ENCODE results near the gene ACTG2.
A peak's percentile ranks its signal among the peaks of the same experiment; 100 is the strongest.
"Not testable (repeated sequence)": the region's sequence is repeated elsewhere in the genome, so short reads cannot be mapped to it uniquely, and the experiment has no call there.

ACTG2 gene

GRCh38 chr2:73885406-73885805 is 7.4 kb upstream of the ACTG2 start:
- peaks cover 1% of the 10 kb centered on the region for H3K36me3 Mint-ChIP-seq
- H3K9me3 Mint-ChIP-seq, result no peaks in the 10 kb centered on the region
- H3K4me1 Mint-ChIP-seq, result peaks cover 6% of the 10 kb centered on the region
- CTCF ChIA-PET, result no interaction called here
- no peak overlapping the region for H3K27ac Mint-ChIP-seq
- peaks cover 9% of the 10 kb centered on the region for H3K27me3 Mint-ChIP-seq
- no peak overlapping the region for H3K4me3 Mint-ChIP-seq
- DNase-seq, result no peak

DNA sequence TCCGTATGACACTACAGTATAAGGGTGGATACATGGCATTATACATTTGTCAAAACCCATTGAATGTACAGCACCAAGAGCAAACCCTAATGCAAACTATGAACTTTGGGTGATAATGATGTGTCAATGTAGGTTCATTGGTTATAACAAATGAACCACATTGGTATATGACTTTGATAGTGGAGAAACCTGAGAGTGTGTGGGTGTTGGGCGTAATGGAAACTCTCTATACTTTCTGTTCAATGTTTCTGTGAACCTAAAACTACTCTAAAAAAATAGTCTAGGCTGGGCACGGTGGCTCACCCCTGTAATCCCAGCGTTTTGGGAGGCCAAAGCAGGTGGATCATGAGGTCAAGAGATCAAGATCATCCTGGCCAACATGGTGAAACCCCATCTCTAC is 6.5 kb upstream of the ACTG2 start:
- H3K27me3 Mint-ChIP-seq, result peaks cover 6% of the 10 kb centered on the region
- H3K36me3 Mint-ChIP-seq, result peaks cover 1% of the 10 kb centered on the region
- peaks cover 6% of the 10 kb centered on the region for H3K4me1 Mint-ChIP-seq
- no peak for DNase-seq
- CTCF ChIA-PET, result no interaction called here
- H3K4me3 Mint-ChIP-seq, result no peak overlapping the region
- no peak overlapping the region for H3K27ac Mint-ChIP-seq
- no peaks in the 10 kb centered on the region for H3K9me3 Mint-ChIP-seq

GRCh38 chr2:73887596-73888353 is 5.0 kb upstream of the ACTG2 start:
- CTCF ChIA-PET, H3K4me1 Mint-ChIP-seq, H3K27ac Mint-ChIP-seq, H3K36me3 Mint-ChIP-seq, H3K9me3 Mint-ChIP-seq, H3K4me3 Mint-ChIP-seq, H3K27me3 Mint-ChIP-seq, DNase-seq: not testable (repeated sequence)

GRCh38 chr2:73888388-73888787 is 4.4 kb upstream of the ACTG2 start:
- Mint-ChIP-seq H3K27ac (no peak overlapping the region), H3K9me3 (no peaks in the 10 kb centered on the region), H3K27me3 (peaks cover 6% of the 10 kb centered on the region), H3K36me3 (peaks cover 1% of the 10 kb centered on the region), H3K4me3 (no peak overlapping the region), H3K4me1 (peaks cover 6% of the 10 kb centered on the region)
- no peak for DNase-seq
- CTCF ChIA-PET, result no interaction called here

DNA sequence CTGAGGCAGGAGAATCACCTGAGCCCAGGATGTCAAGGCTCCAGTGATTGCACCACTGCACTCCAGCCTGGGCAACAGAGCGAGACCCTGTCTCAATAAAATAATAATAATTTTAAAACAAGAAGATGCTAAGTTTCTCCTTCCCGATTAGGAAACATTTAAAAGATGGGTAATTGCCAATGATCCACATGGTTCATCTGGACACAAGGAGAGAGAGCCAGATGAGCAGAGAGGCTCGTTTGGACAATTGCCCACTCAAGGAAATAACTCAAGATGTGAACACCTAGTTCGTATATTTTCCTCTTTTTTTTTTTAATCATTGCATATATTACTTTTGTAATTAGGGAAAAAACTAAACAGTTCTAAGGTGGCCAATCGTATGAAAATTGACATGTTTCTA is 3.6 kb upstream of the ACTG2 start:
- Mint-ChIP-seq H3K27ac (no peak overlapping the region), H3K4me3 (no peak overlapping the region), H3K36me3 (peaks cover 1% of the 10 kb centered on the region), H3K27me3 (peaks cover 6% of the 10 kb centered on the region), H3K9me3 (no peaks in the 10 kb centered on the region), H3K4me1 (peaks cover 13% of the 10 kb centered on the region)
- CTCF ChIA-PET, result no interaction called here
- no peak for DNase-seq

DNA sequence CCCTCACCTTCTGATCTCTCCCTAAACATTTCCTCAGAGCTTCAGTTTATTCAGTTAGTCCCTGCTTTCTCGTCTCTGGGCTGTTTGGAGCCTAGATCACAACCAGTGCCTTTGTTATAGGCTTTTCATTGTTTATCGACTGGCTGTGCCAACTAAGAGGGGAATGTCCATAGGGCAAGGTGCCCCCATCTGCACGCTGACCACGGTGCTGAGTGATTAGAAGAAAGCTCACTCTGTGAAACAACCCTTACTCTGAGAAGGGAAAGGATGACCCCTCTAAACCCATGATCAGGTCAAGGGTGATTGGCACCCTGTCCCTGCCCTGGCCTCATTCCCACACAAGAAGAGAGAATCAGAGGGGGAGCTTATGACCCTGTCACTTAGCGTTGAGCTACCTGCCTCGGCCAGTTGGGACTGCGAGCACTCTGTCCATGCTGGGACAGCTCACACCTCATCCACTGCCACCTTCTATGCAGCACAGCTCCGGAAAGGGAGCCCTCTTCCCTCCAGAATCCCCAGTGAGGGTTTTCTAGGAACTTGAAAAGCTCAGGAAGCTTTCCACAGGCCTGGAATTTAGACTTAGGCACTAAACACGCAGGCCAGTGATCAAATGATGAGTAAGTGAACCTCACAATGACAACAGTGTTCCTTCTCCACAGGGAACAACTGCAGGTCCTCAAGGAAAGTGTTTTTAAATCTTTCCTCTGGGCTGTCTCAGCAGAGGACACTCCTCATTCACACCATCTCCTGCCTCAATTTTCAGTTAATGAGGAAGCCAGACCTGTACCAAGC is 2.3 kb upstream of the ACTG2 start:
- no peak for DNase-seq
- Mint-ChIP-seq H3K4me3 (no peak overlapping the region), H3K4me1 (peaks cover 26% of the 10 kb centered on the region), H3K36me3 (peaks cover 1% of the 10 kb centered on the region), H3K27ac (no peak overlapping the region), H3K27me3 (peaks cover 6% of the 10 kb centered on the region), H3K9me3 (no peaks in the 10 kb centered on the region)
- CTCF ChIA-PET, result interaction anchor here (1.1 kb wide), 1 partner anchor 110 kb away, joined by 3 read pairs; no protein-coding TSS in a partner anchor

- no peak for DNase-seq
- Mint-ChIP-seq H3K27ac (no peak overlapping the region), H3K36me3 (peaks cover 1% of the 10 kb centered on the region), H3K27me3 (peaks cover 6% of the 10 kb centered on the region), H3K4me1 (peaks cover 33% of the 10 kb centered on the region), H3K4me3 (no peak overlapping the region), H3K9me3 (no peaks in the 10 kb centered on the region)
- CTCF ChIA-PET, result interaction anchor here (1.1 to 1.2 kb wide), 2 partner anchors 26 to 111 kb away, joined by 3 read pairs; no protein-coding TSS in a partner anchor
Observed at GRCh38 chr2:73891276-73891901, 1.4 kb upstream of the ACTG2 start.

GRCh38 chr2:73893764-73894474 is 1.1 kb downstream of the ACTG2 start:
- CTCF ChIA-PET, result interaction anchor here (0.6 to 1.1 kb wide), 3 partner anchors 60 to 441 kb away, joined by 3 read pairs; no protein-coding TSS in a partner anchor

GRCh38 chr2:73894475-73894850 is 1.7 kb downstream of the ACTG2 start:
- Mint-ChIP-seq H3K4me1 (peaks cover 43% of the 10 kb centered on the region), H3K36me3 (no peaks in the 10 kb centered on the region), H3K27me3 (peaks cover 12% of the 10 kb centered on the region), H3K9me3 (no peaks in the 10 kb centered on the region), H3K27ac (no peak overlapping the region), H3K4me3 (no peak overlapping the region)
- DNase-seq, result no peak
- CTCF ChIA-PET, result interaction anchor here (0.6 to 0.8 kb wide), 3 partner anchors 60 to 253 kb away, joined by 3 read pairs; partner anchors contain the start of gene BOLA3

More at GRCh38 chr2:73893764-73894474, 1.1 kb downstream of the ACTG2 start:
- Mint-ChIP-seq H3K27me3 (peaks cover 12% of the 10 kb centered on the region), H3K4me3 (no peak overlapping the region), H3K27ac (peak overlapping the region; percentile 9), H3K36me3 (no peaks in the 10 kb centered on the region), H3K9me3 (no peaks in the 10 kb centered on the region), H3K4me1 (peaks cover 43% of the 10 kb centered on the region)
- no peak for DNase-seq

GRCh38 chr2:73894877-73895276 is 2.1 kb downstream of the ACTG2 start:
- peaks cover 43% of the 10 kb centered on the region for H3K4me1 Mint-ChIP-seq
- H3K4me3 Mint-ChIP-seq, result no peak overlapping the region
- H3K9me3 Mint-ChIP-seq, result no peaks in the 10 kb centered on the region
- CTCF ChIA-PET, result interaction anchor here (0.8 kb wide), 1 partner anchor 253 kb away, joined by 3 read pairs; the partner anchor contains the start of gene BOLA3
- peaks cover 13% of the 10 kb centered on the region for H3K27me3 Mint-ChIP-seq
- H3K36me3 Mint-ChIP-seq, result no peaks in the 10 kb centered on the region
- DNase-seq, result no peak
- H3K27ac Mint-ChIP-seq, result no peak overlapping the region

GRCh38 chr2:73895473-73895872 is 2.7 kb downstream of the ACTG2 start:
- CTCF ChIA-PET, result interaction anchor here (0.8 kb wide), 1 partner anchor 252 kb away, joined by 3 read pairs; the partner anchor contains the start of gene BOLA3
- Mint-ChIP-seq H3K4me1 (peaks cover 43% of the 10 kb centered on the region), H3K27ac (no peak overlapping the region), H3K4me3 (no peak overlapping the region), H3K9me3 (no peaks in the 10 kb centered on the region), H3K36me3 (no peaks in the 10 kb centered on the region), H3K27me3 (peaks cover 13% of the 10 kb centered on the region)
- DNase-seq, result no peak

- Mint-ChIP-seq H3K36me3 (no peaks in the 10 kb centered on the region), H3K9me3 (no peaks in the 10 kb centered on the region), H3K4me3 (peak overlapping the region; percentile 7), H3K27me3 (peaks cover 16% of the 10 kb centered on the region), H3K4me1 (peaks cover 44% of the 10 kb centered on the region), H3K27ac (peak overlapping the region; percentile 88)
- CTCF ChIA-PET, result interaction anchor here (1.0 to 1.8 kb wide), 7 partner anchors 11 to 91 kb away, joined by 3 to 4 read pairs (median 3); partner anchors contain the start of gene STAMBP
- DNase-seq, result peak; percentile 66
Observed at GRCh38 chr2:73896362-73897239, 3.8 kb downstream of the ACTG2 start.

DNA sequence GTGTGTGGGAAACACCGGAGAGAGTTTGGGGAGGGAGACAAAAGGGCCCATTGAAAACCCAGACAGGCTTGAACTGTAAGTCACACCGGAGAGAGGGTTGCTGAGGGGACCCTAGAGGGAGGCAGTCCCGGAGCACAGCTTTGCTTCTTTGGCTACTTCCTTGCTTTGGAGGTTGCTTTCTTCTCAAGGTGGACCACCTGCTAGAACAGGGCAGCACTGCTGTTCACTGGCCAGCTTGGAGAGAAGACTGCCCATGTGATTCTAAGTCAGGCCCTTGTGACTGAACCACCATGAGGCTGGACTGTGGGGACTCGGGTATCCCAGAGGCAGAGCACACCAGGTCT is 4.4 kb downstream of the ACTG2 start:
- CTCF ChIA-PET, result interaction anchor here (1.0 to 1.8 kb wide), 7 partner anchors 11 to 90 kb away, joined by 3 to 4 read pairs (median 3); partner anchors contain the start of gene STAMBP
- peaks cover 50% of the 10 kb centered on the region for H3K4me1 Mint-ChIP-seq
- H3K36me3 Mint-ChIP-seq, result no peaks in the 10 kb centered on the region
- H3K27me3 Mint-ChIP-seq, result peaks cover 19% of the 10 kb centered on the region
- DNase-seq, result no peak
- peak overlapping the region; percentile 88 for H3K27ac Mint-ChIP-seq
- no peaks in the 10 kb centered on the region for H3K9me3 Mint-ChIP-seq
- H3K4me3 Mint-ChIP-seq, result no peak overlapping the region

Data from activated naive CD4-positive, alpha-beta T cell treated with anti-CD3 and anti-CD28 coated beads, Interleukin-2, amount 10 ng/mL, durations not matched to agents 7 days and 5 days (primary cell).